H9 (cell line): Measurements from ENCODE around the gene SLC52A1. TPM values are rescaled to one million over a fixed set of nuclear protein-coding genes. Genes with fewer than 3 reads are reported as not detected.

Experiments
- DNase-seq: peaks from one replicate; pipeline ENCODE4 v3.0.0-alpha.2; 2017
- H2AFZ ChIP-seq: one replicate; pipeline ENCODE4 v1.6.1; 2013; ENCODE audit warnings: mild to moderate bottlenecking, low read length, control low read depth, moderate library complexity
- H2AK5ac ChIP-seq: 2 replicates; pipeline ENCODE4 v1.6.1; 2013; ENCODE audit warnings: low read length, control low read depth, mixed read lengths; ENCODE audit not compliant: insufficient read length
- H2BK120ac ChIP-seq: one replicate; pipeline ENCODE4 v1.6.1; 2013; ENCODE audit warnings: low read depth, mild to moderate bottlenecking, low read length, control low read depth, inconsistent platforms; ENCODE audit not compliant: poor library complexity, severe bottlenecking
- H2BK12ac ChIP-seq: 2 replicates; pipeline ENCODE4 v1.6.1; 2013; ENCODE audit warnings: low read length, control low read depth, mixed read lengths, low read depth; ENCODE audit not compliant: insufficient read length
- H2BK15ac ChIP-seq: 2 replicates; pipeline ENCODE4 v1.6.1; 2013; ENCODE audit warnings: low read depth, low read length, control low read depth
- H2BK20ac ChIP-seq: one replicate; pipeline ENCODE4 v1.6.1; 2013; ENCODE audit warnings: low read depth, mild to moderate bottlenecking, low read length, control low read depth, inconsistent platforms; ENCODE audit not compliant: poor library complexity, severe bottlenecking
- H2BK5ac ChIP-seq: 2 replicates; pipeline ENCODE4 v1.6.1; 2013; ENCODE audit warnings: low read length, control low read depth, mixed read lengths; ENCODE audit not compliant: insufficient read length
- H3K14ac ChIP-seq: 2 replicates; pipeline ENCODE4 v1.6.1; 2013; ENCODE audit warnings: low read length, control low read depth; ENCODE audit not compliant: insufficient read depth
- H3K18ac ChIP-seq: 2 replicates; pipeline ENCODE4 v1.6.1; 2013; ENCODE audit warnings: low read depth, mild to moderate bottlenecking, mixed read lengths, low read length, control low read depth; ENCODE audit not compliant: insufficient read length
- H3K23ac ChIP-seq: 2 replicates; pipeline ENCODE4 v1.6.1; 2013; ENCODE audit warnings: low read length, control low read depth, mixed read lengths, low read depth; ENCODE audit not compliant: insufficient read length
- H3K23me2 ChIP-seq: 2 replicates; pipeline ENCODE4 v1.6.1; 2013; ENCODE audit warnings: low read depth, mild to moderate bottlenecking, mixed read lengths, low read length, control low read depth; ENCODE audit not compliant: insufficient read length, poor library complexity, severe bottlenecking
- H3K27ac ChIP-seq: 2 replicates; pipeline ENCODE4 v1.5.1; 2013; ENCODE audit warnings: low read length, control low read depth, mixed read lengths, low read depth; ENCODE audit not compliant: insufficient read length
- H3K27me3 ChIP-seq: 2 replicates; pipeline ENCODE4 v1.6.1; 2013; ENCODE audit warnings: low read length, control low read depth, inconsistent platforms; ENCODE audit not compliant: insufficient read depth
- H3K4ac ChIP-seq: 2 replicates; pipeline ENCODE4 v1.6.1; 2013; ENCODE audit warnings: low read depth, mild to moderate bottlenecking, control low read depth, inconsistent platforms, low read length, moderate library complexity
- H3K4me1 ChIP-seq: 2 replicates; pipeline ENCODE4 v1.6.1; 2013; ENCODE audit warnings: low read length, control low read depth, inconsistent platforms; ENCODE audit not compliant: insufficient read depth
- H3K4me2 ChIP-seq: 2 replicates; pipeline ENCODE4 v1.6.1; 2013; ENCODE audit warnings: low read length, control low read depth, mixed read lengths; ENCODE audit not compliant: insufficient read length, insufficient read depth
- H3K56ac ChIP-seq: 2 replicates; pipeline ENCODE4 v1.6.1; 2013; ENCODE audit warnings: low read depth, mild to moderate bottlenecking, mixed read lengths, low read length, control low read depth; ENCODE audit not compliant: insufficient read length
- H3K79me1 ChIP-seq: 2 replicates; pipeline ENCODE4 v1.6.1; 2013; ENCODE audit warnings: low read depth, mild to moderate bottlenecking, moderate library complexity, low read length, control low read depth, inconsistent platforms; ENCODE audit not compliant: insufficient read depth, poor library complexity, severe bottlenecking
- H3K79me2 ChIP-seq: 2 replicates; pipeline ENCODE4 v1.6.1; 2013; ENCODE audit warnings: low read length, control low read depth, inconsistent platforms; ENCODE audit not compliant: insufficient read depth
- H3K9ac ChIP-seq: 2 replicates; pipeline ENCODE4 v1.6.1; 2013; ENCODE audit warnings: low read length, control low read depth, mixed read lengths; ENCODE audit not compliant: insufficient read length; ENCODE audit errors: extremely low read depth
- H3K9me3 ChIP-seq: one replicate; pipeline ENCODE4 v1.6.1; 2013; ENCODE audit warnings: low read depth, low read length, inconsistent platforms; ENCODE audit not compliant: control insufficient read depth
- H3T11ph ChIP-seq: one replicate; pipeline ENCODE4 v1.6.1; 2013; ENCODE audit warnings: mild to moderate bottlenecking, low read length, control low read depth, inconsistent platforms
- H4K20me1 ChIP-seq: one replicate; pipeline ENCODE4 v1.6.1; 2013; ENCODE audit not compliant: control insufficient read depth, insufficient read length, insufficient read depth
- H4K5ac ChIP-seq: 2 replicates; pipeline ENCODE4 v1.6.1; 2013; ENCODE audit warnings: low read depth, mild to moderate bottlenecking, mixed read lengths, low read length, control low read depth; ENCODE audit not compliant: insufficient read length
- H4K8ac ChIP-seq: replicated peaks from 2 replicates; pipeline ENCODE4 v1.6.1; 2013; ENCODE audit warnings: low read length, control low read depth, mixed read lengths, low read depth; ENCODE audit not compliant: insufficient read length
- H4K91ac ChIP-seq: 2 replicates; pipeline ENCODE4 v1.6.1; 2013; ENCODE audit warnings: low read depth, mild to moderate bottlenecking, moderate library complexity, mixed read lengths, low read length, control low read depth; ENCODE audit not compliant: insufficient read length
- H3K27ac Mint-ChIP-seq, 3 experiments: 2 replicates in 2 of 3; 3 replicates in 1 of 3; pipeline ENCODE4 v1.8.0; 2020 to 2021; ENCODE audit warnings: mixed read lengths in 3 of 3, mild to moderate bottlenecking in 1 of 3, moderate library complexity in 1 of 3
- H3K27me3 Mint-ChIP-seq: 2 replicates; pipeline ENCODE4 v1.8.0; 2021; ENCODE audit warnings: low read depth, mild to moderate bottlenecking, moderate library complexity, mixed read lengths
- H3K36me3 Mint-ChIP-seq, 3 experiments: 2 replicates in 2 of 3; 3 replicates in 1 of 3; pipeline ENCODE4 v1.8.0; 2020 to 2021; ENCODE audit warnings: low read depth in 3 of 3, mixed read lengths in 3 of 3; ENCODE audit not compliant: insufficient read depth in 1 of 3
- H3K4me1 Mint-ChIP-seq, 2 experiments: 2 replicates each; pipeline ENCODE4 v1.8.0; 2020; ENCODE audit warnings: mixed read lengths in 2 of 2
- H3K4me3 Mint-ChIP-seq, 2 experiments: 2 replicates in 1 of 2; 3 replicates in 1 of 2; pipeline ENCODE4 v1.8.0; 2020 to 2021; ENCODE audit warnings: mild to moderate bottlenecking in 2 of 2, mixed read lengths in 2 of 2, moderate library complexity in 1 of 2
- H3K9me3 Mint-ChIP-seq, 2 experiments: 2 replicates in 1 of 2; 3 replicates in 1 of 2; pipeline ENCODE4 v1.8.0; 2020; ENCODE audit warnings: mild to moderate bottlenecking in 2 of 2, mixed read lengths in 2 of 2, moderate library complexity in 1 of 2
- WGBS: extraction: QIAGEN DNeasy Blood & Tissue Kit; methylation state at CpG from one replicate; pipeline ENCODE4 v1.1.7; 2013; ENCODE audit warnings: missing lambda C conversion rate, low lambda C conversion rate, mixed read lengths; ENCODE audit not compliant: insufficient read length; ENCODE audit errors: extremely low coverage; 5-methylcytosine and 5-hydroxymethylcytosine counted together
- total RNA-seq: library from RNA; stranded (reverse); gene quantifications from 2 replicates; pipeline ENCODE4 v1.2.1, GENCODE V29; 2021
- TF ChIP-seq, protein P1 (sequence below): fragments of 200-600 bp; sonication (generic); conservative IDR thresholded peaks from 3 replicates; pipeline ENCODE4 v1.8.0; 2021; ENCODE audit warnings: antibody characterized with exemption, mild to moderate bottlenecking

Gene SLC52A1
- total RNA-seq, 1 experiment from 2014 or later = 0.17 TPM

DNA sequence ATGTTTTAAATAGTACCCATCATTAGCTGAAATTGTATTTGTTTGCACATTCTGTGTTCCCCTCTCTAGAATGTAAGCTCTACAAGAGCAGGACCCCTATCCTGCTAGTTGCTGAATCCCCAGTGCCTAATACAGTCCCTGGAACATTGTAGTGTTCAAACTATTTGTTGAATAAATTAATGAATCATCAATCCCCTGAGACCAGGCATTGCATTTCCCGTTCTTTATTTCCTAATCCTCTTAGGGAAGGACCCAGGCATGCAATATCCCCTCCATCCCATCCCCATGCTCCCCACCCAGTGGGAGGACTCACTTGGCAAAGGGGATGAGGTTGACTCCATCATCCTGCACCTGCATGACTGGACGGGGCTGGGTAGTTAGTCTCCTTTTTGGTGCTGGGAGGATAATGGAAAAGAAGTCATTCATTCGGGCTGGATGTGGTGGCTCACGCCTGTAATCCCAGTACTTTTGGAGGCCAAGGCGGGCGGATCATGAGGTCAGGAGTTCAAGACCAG lies 41.1 kb downstream of the SLC52A1 start:
- H3K14ac ChIP-seq = no peak overlapping the region
- Mint-ChIP-seq H3K27me3 (peaks cover 42% of the 10 kb centered on the region), H3K4me3 (no peak overlapping the region), H3K4me1 (peaks cover 4 to 8% of the 10 kb centered on the region in 2 experiments), H3K9me3 (no peaks in the 10 kb centered on the region), H3K36me3 (no peaks in the 10 kb centered on the region; a peak in 1 of 7 replicates), H3K27ac (no peak overlapping the region)
- H2BK20ac ChIP-seq = no peak overlapping the region
- H3K23me2 ChIP-seq = peaks cover 14% of the 10 kb centered on the region
- H2BK5ac ChIP-seq = no peak overlapping the region
- H4K8ac ChIP-seq = no peak overlapping the region
- H3K23ac ChIP-seq = no peak overlapping the region
- no peak overlapping the region for H3K4me2 ChIP-seq
- no peak overlapping the region for H4K5ac ChIP-seq
- H3K4ac ChIP-seq = no peak overlapping the region
- no peak overlapping the region for H3K56ac ChIP-seq
- no peak overlapping the region for H3K27ac ChIP-seq
- H3K9me3 ChIP-seq = no peaks in the 10 kb centered on the region
- no peak overlapping the region for H2AK5ac ChIP-seq
- no peak overlapping the region for H2BK120ac ChIP-seq
- TF ChIP-seq, protein P1, sequence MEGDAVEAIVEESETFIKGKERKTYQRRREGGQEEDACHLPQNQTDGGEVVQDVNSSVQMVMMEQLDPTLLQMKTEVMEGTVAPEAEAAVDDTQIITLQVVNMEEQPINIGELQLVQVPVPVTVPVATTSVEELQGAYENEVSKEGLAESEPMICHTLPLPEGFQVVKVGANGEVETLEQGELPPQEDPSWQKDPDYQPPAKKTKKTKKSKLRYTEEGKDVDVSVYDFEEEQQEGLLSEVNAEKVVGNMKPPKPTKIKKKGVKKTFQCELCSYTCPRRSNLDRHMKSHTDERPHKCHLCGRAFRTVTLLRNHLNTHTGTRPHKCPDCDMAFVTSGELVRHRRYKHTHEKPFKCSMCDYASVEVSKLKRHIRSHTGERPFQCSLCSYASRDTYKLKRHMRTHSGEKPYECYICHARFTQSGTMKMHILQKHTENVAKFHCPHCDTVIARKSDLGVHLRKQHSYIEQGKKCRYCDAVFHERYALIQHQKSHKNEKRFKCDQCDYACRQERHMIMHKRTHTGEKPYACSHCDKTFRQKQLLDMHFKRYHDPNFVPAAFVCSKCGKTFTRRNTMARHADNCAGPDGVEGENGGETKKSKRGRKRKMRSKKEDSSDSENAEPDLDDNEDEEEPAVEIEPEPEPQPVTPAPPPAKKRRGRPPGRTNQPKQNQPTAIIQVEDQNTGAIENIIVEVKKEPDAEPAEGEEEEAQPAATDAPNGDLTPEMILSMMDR = no peak
- H3K27me3 ChIP-seq = peaks cover 1% of the 10 kb centered on the region; the same call in 1 of the 2 replicates
- no peak overlapping the region for H3K9ac ChIP-seq
- no peak overlapping the region for H2BK15ac ChIP-seq
- peaks cover 2% of the 10 kb centered on the region; the same call in 1 of the 2 replicates for H3K79me2 ChIP-seq
- peaks cover 2% of the 10 kb centered on the region for H3K4me1 ChIP-seq
- no peak overlapping the region for H3T11ph ChIP-seq
- no CpG with 5 or more reads among the region's 6 CpGs for WGBS
- H2BK12ac ChIP-seq = no peak overlapping the region
- H4K91ac ChIP-seq = no peak overlapping the region
- no peaks in the 10 kb centered on the region for H3K79me1 ChIP-seq
- H4K20me1 ChIP-seq = no peaks in the 10 kb centered on the region
- H2AFZ ChIP-seq = no peak overlapping the region
- no peak for DNase-seq
- H3K18ac ChIP-seq = no peak overlapping the region
